ENCODE measurements around the gene PRR14. TPM values are rescaled to one million over a fixed set of nuclear protein-coding genes. Genes with fewer than 3 reads are reported as not detected.

The PRR14 gene
- total and polyA plus RNA-seq, 12 donors: 9.6 to 204 (median 39.3) TPM

GRCh38 chr16:30603945-30604315 is 46.8 kb upstream of the PRR14 start:
- no peak for TF ChIP-seq POLR2A (IDR thresholded peaks at IDR 0.05)
- no peak for TF ChIP-seq CTCF (IDR thresholded peaks at IDR 0.05)
- DNase-seq: no peak
- peaks cover 0 to 44% of the 10 kb centered on the region in 2 donors for H3K36me3 ChIP-seq (replicated peaks in 1 of 2)
- H3K4me3 ChIP-seq: no peak overlapping the region
- H3K27ac ChIP-seq: peak overlapping the region in 1 of 5 donors; percentile 20
- no peaks in the 10 kb centered on the region for H3K9me3 ChIP-seq (replicated peaks in 1 of 3)
- peaks cover 14 to 21% of the 10 kb centered on the region in 2 donors for H3K4me1 ChIP-seq (replicated peaks in 1 of 2)
- H3K27me3 ChIP-seq: no peaks in the 10 kb centered on the region
- intact Hi-C loops (cut with DNase I): no loop called here
- WGBS, 4 donors: 77 to 98% (median 89%) methylated on average over 6 to 7 of the region's 7 CpGs

GRCh38 chr16:30604316-30604947 is 46.3 kb upstream of the PRR14 start:
- intact Hi-C loops (cut with DNase I): no loop called here
- no peak overlapping the region for H3K4me3 ChIP-seq
- peaks cover 15 to 21% of the 10 kb centered on the region in 2 donors for H3K4me1 ChIP-seq (replicated peaks in 1 of 2)
- WGBS, 4 donors: 87 to 92% (median 91%) methylated on average over 39 to 49 of the region's 49 CpGs
- H3K27ac ChIP-seq: no peak overlapping the region
- TF ChIP-seq CTCF (IDR thresholded peaks at IDR 0.05): no peak
- TF ChIP-seq POLR2A (IDR thresholded peaks at IDR 0.05): no peak
- H3K36me3 ChIP-seq (replicated peaks in 1 of 2): peaks cover 0 to 44% of the 10 kb centered on the region in 2 donors
- no peaks in the 10 kb centered on the region for H3K27me3 ChIP-seq
- H3K9me3 ChIP-seq (replicated peaks in 1 of 3): no peaks in the 10 kb centered on the region
- DNase-seq: no peak

GRCh38 chr16:30605158-30605557 is 45.6 kb upstream of the PRR14 start:
- WGBS, 4 donors: 58 to 89% (median 80%) methylated on average over 5 to 15 of the region's 15 CpGs
- Histone ChIP-seq H3K9me3 (replicated peaks in 1 of 3) (no peaks in the 10 kb centered on the region), H3K36me3 (replicated peaks in 1 of 2) (peaks cover 0 to 44% of the 10 kb centered on the region in 2 donors), H3K4me1 (replicated peaks in 1 of 2) (peaks cover 15 to 21% of the 10 kb centered on the region in 2 donors), H3K27ac (peak overlapping the region in 1 of 5 donors; percentile 36), H3K27me3 (no peaks in the 10 kb centered on the region), H3K4me3 (no peak overlapping the region)
- TF ChIP-seq CTCF (IDR thresholded peaks at IDR 0.05) (no peak), POLR2A (IDR thresholded peaks at IDR 0.05) (no peak)
- DNase-seq: peak in 1 of 7 donors; percentile 39
- intact Hi-C loops (cut with DNase I): no loop called here

GRCh38 chr16:30606004-30606403 is 44.8 kb upstream of the PRR14 start:
- no peaks in the 10 kb centered on the region for H3K9me3 ChIP-seq (replicated peaks in 1 of 3)
- peaks cover 0 to 44% of the 10 kb centered on the region in 2 donors for H3K36me3 ChIP-seq (replicated peaks in 1 of 2)
- intact Hi-C loops (cut with DNase I): no loop called here
- no peak for DNase-seq
- 89 to 100% (median 94%) methylated on average over 3 of the region's 3 CpGs for WGBS, 4 donors
- H3K27ac ChIP-seq: no peak overlapping the region
- no peaks in the 10 kb centered on the region for H3K27me3 ChIP-seq
- H3K4me1 ChIP-seq (replicated peaks in 1 of 2): peaks cover 15 to 26% of the 10 kb centered on the region in 2 donors
- no peak overlapping the region for H3K4me3 ChIP-seq
- TF ChIP-seq POLR2A (IDR thresholded peaks at IDR 0.05): no peak

All from adrenal gland (tissue), 12 donors.